H9 (cell line): Measurements from ENCODE around the gene ITSN2. TPM values are rescaled to one million over a fixed set of nuclear protein-coding genes. Genes with fewer than 3 reads are reported as not detected.

ENCODE experiments used
- DNase-seq: peaks from one replicate; pipeline ENCODE4 v3.0.0-alpha.2; 2017
- H2AFZ ChIP-seq: one replicate; pipeline ENCODE4 v1.6.1; 2013; ENCODE audit warnings: mild to moderate bottlenecking, low read length, control low read depth, moderate library complexity
- H2AK5ac ChIP-seq: 2 replicates; pipeline ENCODE4 v1.6.1; 2013; ENCODE audit warnings: low read length, control low read depth, mixed read lengths; ENCODE audit not compliant: insufficient read length
- H2BK120ac ChIP-seq: one replicate; pipeline ENCODE4 v1.6.1; 2013; ENCODE audit warnings: low read depth, mild to moderate bottlenecking, low read length, control low read depth, inconsistent platforms; ENCODE audit not compliant: poor library complexity, severe bottlenecking
- H2BK12ac ChIP-seq: 2 replicates; pipeline ENCODE4 v1.6.1; 2013; ENCODE audit warnings: low read length, control low read depth, mixed read lengths, low read depth; ENCODE audit not compliant: insufficient read length
- H2BK15ac ChIP-seq: 2 replicates; pipeline ENCODE4 v1.6.1; 2013; ENCODE audit warnings: low read depth, low read length, control low read depth
- H2BK20ac ChIP-seq: one replicate; pipeline ENCODE4 v1.6.1; 2013; ENCODE audit warnings: low read depth, mild to moderate bottlenecking, low read length, control low read depth, inconsistent platforms; ENCODE audit not compliant: poor library complexity, severe bottlenecking
- H2BK5ac ChIP-seq: 2 replicates; pipeline ENCODE4 v1.6.1; 2013; ENCODE audit warnings: low read length, control low read depth, mixed read lengths; ENCODE audit not compliant: insufficient read length
- H3K14ac ChIP-seq: 2 replicates; pipeline ENCODE4 v1.6.1; 2013; ENCODE audit warnings: low read length, control low read depth; ENCODE audit not compliant: insufficient read depth
- H3K18ac ChIP-seq: 2 replicates; pipeline ENCODE4 v1.6.1; 2013; ENCODE audit warnings: low read depth, mild to moderate bottlenecking, mixed read lengths, low read length, control low read depth; ENCODE audit not compliant: insufficient read length
- H3K23ac ChIP-seq: 2 replicates; pipeline ENCODE4 v1.6.1; 2013; ENCODE audit warnings: low read length, control low read depth, mixed read lengths, low read depth; ENCODE audit not compliant: insufficient read length
- H3K23me2 ChIP-seq: 2 replicates; pipeline ENCODE4 v1.6.1; 2013; ENCODE audit warnings: low read depth, mild to moderate bottlenecking, mixed read lengths, low read length, control low read depth; ENCODE audit not compliant: insufficient read length, poor library complexity, severe bottlenecking
- H3K27ac ChIP-seq: 2 replicates; pipeline ENCODE4 v1.5.1; 2013; ENCODE audit warnings: low read length, control low read depth, mixed read lengths, low read depth; ENCODE audit not compliant: insufficient read length
- H3K27me3 ChIP-seq: 2 replicates; pipeline ENCODE4 v1.6.1; 2013; ENCODE audit warnings: low read length, control low read depth, inconsistent platforms; ENCODE audit not compliant: insufficient read depth
- H3K4ac ChIP-seq: 2 replicates; pipeline ENCODE4 v1.6.1; 2013; ENCODE audit warnings: low read depth, mild to moderate bottlenecking, control low read depth, inconsistent platforms, low read length, moderate library complexity
- H3K4me1 ChIP-seq: 2 replicates; pipeline ENCODE4 v1.6.1; 2013; ENCODE audit warnings: low read length, control low read depth, inconsistent platforms; ENCODE audit not compliant: insufficient read depth
- H3K4me2 ChIP-seq: 2 replicates; pipeline ENCODE4 v1.6.1; 2013; ENCODE audit warnings: low read length, control low read depth, mixed read lengths; ENCODE audit not compliant: insufficient read length, insufficient read depth
- H3K56ac ChIP-seq: 2 replicates; pipeline ENCODE4 v1.6.1; 2013; ENCODE audit warnings: low read depth, mild to moderate bottlenecking, mixed read lengths, low read length, control low read depth; ENCODE audit not compliant: insufficient read length
- H3K79me1 ChIP-seq: 2 replicates; pipeline ENCODE4 v1.6.1; 2013; ENCODE audit warnings: low read depth, mild to moderate bottlenecking, moderate library complexity, low read length, control low read depth, inconsistent platforms; ENCODE audit not compliant: insufficient read depth, poor library complexity, severe bottlenecking
- H3K79me2 ChIP-seq: 2 replicates; pipeline ENCODE4 v1.6.1; 2013; ENCODE audit warnings: low read length, control low read depth, inconsistent platforms; ENCODE audit not compliant: insufficient read depth
- H3K9ac ChIP-seq: 2 replicates; pipeline ENCODE4 v1.6.1; 2013; ENCODE audit warnings: low read length, control low read depth, mixed read lengths; ENCODE audit not compliant: insufficient read length; ENCODE audit errors: extremely low read depth
- H3K9me3 ChIP-seq: one replicate; pipeline ENCODE4 v1.6.1; 2013; ENCODE audit warnings: low read depth, low read length, inconsistent platforms; ENCODE audit not compliant: control insufficient read depth
- H3T11ph ChIP-seq: one replicate; pipeline ENCODE4 v1.6.1; 2013; ENCODE audit warnings: mild to moderate bottlenecking, low read length, control low read depth, inconsistent platforms
- H4K20me1 ChIP-seq: one replicate; pipeline ENCODE4 v1.6.1; 2013; ENCODE audit not compliant: control insufficient read depth, insufficient read length, insufficient read depth
- H4K5ac ChIP-seq: 2 replicates; pipeline ENCODE4 v1.6.1; 2013; ENCODE audit warnings: low read depth, mild to moderate bottlenecking, mixed read lengths, low read length, control low read depth; ENCODE audit not compliant: insufficient read length
- H4K8ac ChIP-seq: replicated peaks from 2 replicates; pipeline ENCODE4 v1.6.1; 2013; ENCODE audit warnings: low read length, control low read depth, mixed read lengths, low read depth; ENCODE audit not compliant: insufficient read length
- H4K91ac ChIP-seq: 2 replicates; pipeline ENCODE4 v1.6.1; 2013; ENCODE audit warnings: low read depth, mild to moderate bottlenecking, moderate library complexity, mixed read lengths, low read length, control low read depth; ENCODE audit not compliant: insufficient read length
- H3K27ac Mint-ChIP-seq, 3 experiments: 2 replicates in 2 of 3; 3 replicates in 1 of 3; pipeline ENCODE4 v1.8.0; 2020 to 2021; ENCODE audit warnings: mixed read lengths in 3 of 3, mild to moderate bottlenecking in 1 of 3, moderate library complexity in 1 of 3
- H3K27me3 Mint-ChIP-seq: 2 replicates; pipeline ENCODE4 v1.8.0; 2021; ENCODE audit warnings: low read depth, mild to moderate bottlenecking, moderate library complexity, mixed read lengths
- H3K36me3 Mint-ChIP-seq, 3 experiments: 2 replicates in 2 of 3; 3 replicates in 1 of 3; pipeline ENCODE4 v1.8.0; 2020 to 2021; ENCODE audit warnings: low read depth in 3 of 3, mixed read lengths in 3 of 3; ENCODE audit not compliant: insufficient read depth in 1 of 3
- H3K4me1 Mint-ChIP-seq, 2 experiments: 2 replicates each; pipeline ENCODE4 v1.8.0; 2020; ENCODE audit warnings: mixed read lengths in 2 of 2
- H3K4me3 Mint-ChIP-seq, 2 experiments: 2 replicates in 1 of 2; 3 replicates in 1 of 2; pipeline ENCODE4 v1.8.0; 2020 to 2021; ENCODE audit warnings: mild to moderate bottlenecking in 2 of 2, mixed read lengths in 2 of 2, moderate library complexity in 1 of 2
- H3K9me3 Mint-ChIP-seq, 2 experiments: 2 replicates in 1 of 2; 3 replicates in 1 of 2; pipeline ENCODE4 v1.8.0; 2020; ENCODE audit warnings: mild to moderate bottlenecking in 2 of 2, mixed read lengths in 2 of 2, moderate library complexity in 1 of 2
- WGBS: extraction: QIAGEN DNeasy Blood & Tissue Kit; methylation state at CpG from one replicate; pipeline ENCODE4 v1.1.7; 2013; ENCODE audit warnings: missing lambda C conversion rate, low lambda C conversion rate, mixed read lengths; ENCODE audit not compliant: insufficient read length; ENCODE audit errors: extremely low coverage; 5-methylcytosine and 5-hydroxymethylcytosine counted together
- total RNA-seq: library from RNA; stranded (reverse); gene quantifications from 2 replicates; pipeline ENCODE4 v1.2.1, GENCODE V29; 2021
- TF ChIP-seq, protein P1 (sequence below): fragments of 200-600 bp; sonication (generic); conservative IDR thresholded peaks from 3 replicates; pipeline ENCODE4 v1.8.0; 2021; ENCODE audit warnings: antibody characterized with exemption, mild to moderate bottlenecking

Gene ITSN2
- total RNA-seq, 1 experiment from 2014 or later: 17.0 TPM

DNA sequence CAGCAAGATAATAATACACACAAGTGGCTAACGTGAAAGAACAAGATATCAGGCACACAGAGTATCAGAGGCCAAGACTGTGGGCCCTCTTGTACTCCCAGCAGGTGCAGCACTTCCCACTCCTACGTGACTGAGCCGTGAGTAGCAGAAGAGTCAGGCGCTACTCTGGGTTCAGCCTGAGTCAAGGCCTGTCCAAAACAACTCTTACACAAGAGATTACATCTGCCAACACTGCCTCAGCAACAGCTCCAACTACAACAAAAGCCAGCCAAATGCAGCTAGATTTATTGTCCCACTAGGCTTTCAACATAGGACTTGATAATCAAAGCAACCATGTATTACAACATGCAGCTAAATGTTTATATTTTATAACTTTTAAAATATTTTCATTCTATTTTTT lies 56.2 kb downstream of the ITSN2 start:
- peaks cover 6 to 32% (median 27%) of the 10 kb centered on the region in 3 experiments; a peak in 5 of 7 replicates for H3K36me3 Mint-ChIP-seq
- no peak overlapping the region for H3T11ph ChIP-seq
- H3K23ac ChIP-seq: no peak overlapping the region
- no peak overlapping the region for H4K5ac ChIP-seq
- H3K27ac ChIP-seq: no peak overlapping the region
- H3K56ac ChIP-seq: no peak overlapping the region
- no peak overlapping the region for H3K4ac ChIP-seq
- H3K79me1 ChIP-seq: no peaks in the 10 kb centered on the region
- H3K9me3 Mint-ChIP-seq: no peaks in the 10 kb centered on the region
- H3K18ac ChIP-seq: no peak overlapping the region
- TF ChIP-seq, protein P1, sequence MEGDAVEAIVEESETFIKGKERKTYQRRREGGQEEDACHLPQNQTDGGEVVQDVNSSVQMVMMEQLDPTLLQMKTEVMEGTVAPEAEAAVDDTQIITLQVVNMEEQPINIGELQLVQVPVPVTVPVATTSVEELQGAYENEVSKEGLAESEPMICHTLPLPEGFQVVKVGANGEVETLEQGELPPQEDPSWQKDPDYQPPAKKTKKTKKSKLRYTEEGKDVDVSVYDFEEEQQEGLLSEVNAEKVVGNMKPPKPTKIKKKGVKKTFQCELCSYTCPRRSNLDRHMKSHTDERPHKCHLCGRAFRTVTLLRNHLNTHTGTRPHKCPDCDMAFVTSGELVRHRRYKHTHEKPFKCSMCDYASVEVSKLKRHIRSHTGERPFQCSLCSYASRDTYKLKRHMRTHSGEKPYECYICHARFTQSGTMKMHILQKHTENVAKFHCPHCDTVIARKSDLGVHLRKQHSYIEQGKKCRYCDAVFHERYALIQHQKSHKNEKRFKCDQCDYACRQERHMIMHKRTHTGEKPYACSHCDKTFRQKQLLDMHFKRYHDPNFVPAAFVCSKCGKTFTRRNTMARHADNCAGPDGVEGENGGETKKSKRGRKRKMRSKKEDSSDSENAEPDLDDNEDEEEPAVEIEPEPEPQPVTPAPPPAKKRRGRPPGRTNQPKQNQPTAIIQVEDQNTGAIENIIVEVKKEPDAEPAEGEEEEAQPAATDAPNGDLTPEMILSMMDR: no peak
- peak overlapping the region in 1 of 3 experiments; percentile 62; a peak in 1 of 7 replicates for H3K27ac Mint-ChIP-seq
- H3K23me2 ChIP-seq: no peaks in the 10 kb centered on the region
- no peak overlapping the region for H2AFZ ChIP-seq
- H4K8ac ChIP-seq: no peak overlapping the region
- H3K4me3 Mint-ChIP-seq: no peak overlapping the region
- no peak overlapping the region for H3K9ac ChIP-seq
- H3K27me3 ChIP-seq: no peaks in the 10 kb centered on the region
- H2BK5ac ChIP-seq: no peak overlapping the region
- no peak overlapping the region for H2BK120ac ChIP-seq
- H2BK20ac ChIP-seq: no peak overlapping the region
- no peaks in the 10 kb centered on the region for H3K4me1 ChIP-seq
- H3K4me2 ChIP-seq: no peak overlapping the region
- H2AK5ac ChIP-seq: no peak overlapping the region
- no CpG with 5 or more reads among the region's 4 CpGs for WGBS
- no peak overlapping the region for H2BK15ac ChIP-seq
- no peak overlapping the region for H3K14ac ChIP-seq
- H3K9me3 ChIP-seq: no peaks in the 10 kb centered on the region
- no peaks in the 10 kb centered on the region for H3K79me2 ChIP-seq
- no peaks in the 10 kb centered on the region for H4K20me1 ChIP-seq
- H2BK12ac ChIP-seq: no peak overlapping the region
- no peak for DNase-seq
- H3K4me1 Mint-ChIP-seq: peaks cover 2 to 4% of the 10 kb centered on the region in 2 experiments; a peak in 2 of 4 replicates
- H4K91ac ChIP-seq: no peak overlapping the region
- H3K27me3 Mint-ChIP-seq: no peaks in the 10 kb centered on the region
